Anterior cingulate cortex (tissue), 58 donors: ENCODE results near the gene TLN1.

Experiments used
- DNase-seq, 58 donors: peaks; one replicate each; lab custom pipeline; 2025; lab: John Stamatoyannopoulos, UW

Gene TLN1

GRCh38 chr9:35650341-35651158 lies 81.4 kb downstream of the TLN1 start, which contains the start of gene SIT1:
Gene SIT1, minus strand, starts transcription at chr9:35650931. Its CDS starts 78 bp downstream, at chr9:35650853.
- DNase-seq, result no peak

- DNase-seq, result peak in 15 of 58 donors; percentile 2 to 64 (median 13)
These were observed 82.3 kb downstream of the TLN1 start for GRCh38 chr9:35649431-35650340.
